Breast epithelium (tissue), 3 donors: Measurements from ENCODE around the gene GPR15LG.

Source experiments
- CTCF ChIP-seq, 3 donors: fragments of 450-650 bp; IDR thresholded peaks; one replicate each; pipeline ENCODE4 v1.5.1; 2016 to 2017; ENCODE audit warnings: antibody characterized with exemption in 3 of 3, mild to moderate bottlenecking in 3 of 3, moderate library complexity in 3 of 3
- POLR2AphosphoS5 ChIP-seq, 3 donors: sonication (generic); formaldehyde crosslinking; IDR thresholded peaks; one replicate each; pipeline ENCODE4 v1.6.1; 2017; ENCODE audit warnings: antibody characterized with exemption in 3 of 3

- TF ChIP-seq CTCF (IDR thresholded peaks at IDR 0.05), result no peak
- no peak for TF ChIP-seq POLR2AphosphoS5 (IDR thresholded peaks at IDR 0.05)
Measured at GRCh38 chr10:84213076-84213475, 39.5 kb downstream of the GPR15LG start.
